GM18951 (cell line): ENCODE results near the gene ZSCAN2.

Source experiments
- POLR2A ChIP-seq: IDR thresholded peaks from 4 replicates; pipeline ENCODE4 v1.6.1; 2011; ENCODE audit warnings: mild to moderate bottlenecking; ENCODE audit not compliant: insufficient read length, insufficient read depth; ENCODE audit errors: extremely low read depth
- in situ Hi-C: fragments of 300-500 bp; cut with MboI; formaldehyde crosslinking; loops from one replicate; pipeline ENCODE4 v1.12.0; 2022; ENCODE audit warnings: low sequenced_read_pairs, mixed read lengths, inconsistent platforms; ENCODE audit not compliant: unreplicated experiment

The ZSCAN2 gene

DNA sequence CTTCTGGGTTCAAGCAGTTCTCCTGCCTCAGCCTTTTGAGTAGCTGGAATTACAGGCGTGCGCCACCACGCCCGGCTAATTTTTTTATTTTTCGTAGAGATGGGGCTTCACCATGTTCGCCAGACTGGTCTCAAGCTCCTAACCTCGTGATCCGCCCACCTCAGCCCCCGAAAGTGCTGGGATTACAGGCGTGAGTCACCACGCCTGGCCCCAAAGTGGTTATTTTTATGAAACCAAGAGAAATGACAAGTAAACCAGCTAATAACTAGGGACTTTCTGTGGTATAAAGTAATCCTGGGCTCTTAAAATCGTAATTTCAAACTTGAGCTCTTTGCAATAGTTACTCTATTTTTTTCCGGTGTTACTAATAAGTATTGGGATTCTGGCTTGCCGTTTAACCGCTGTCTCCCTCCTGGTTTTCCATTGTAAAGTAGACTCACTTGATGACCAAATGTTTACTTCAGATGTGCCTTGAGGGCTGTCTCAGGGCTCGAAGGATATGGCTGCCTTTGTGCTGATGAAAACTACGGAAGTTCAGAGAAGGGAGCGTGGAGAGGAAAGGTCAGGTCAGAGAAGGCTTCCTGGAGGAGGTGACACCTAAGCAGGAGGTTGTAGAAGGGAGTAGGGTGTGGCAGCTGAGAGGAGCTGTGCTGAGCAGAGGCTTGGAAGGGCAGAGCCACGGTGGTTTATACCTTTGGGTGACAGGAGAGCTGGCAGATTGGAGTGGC, 4.2 kb downstream of the ZSCAN2 start:
- in situ Hi-C loops = no loop called here
- TF ChIP-seq POLR2A = no peak

DNA sequence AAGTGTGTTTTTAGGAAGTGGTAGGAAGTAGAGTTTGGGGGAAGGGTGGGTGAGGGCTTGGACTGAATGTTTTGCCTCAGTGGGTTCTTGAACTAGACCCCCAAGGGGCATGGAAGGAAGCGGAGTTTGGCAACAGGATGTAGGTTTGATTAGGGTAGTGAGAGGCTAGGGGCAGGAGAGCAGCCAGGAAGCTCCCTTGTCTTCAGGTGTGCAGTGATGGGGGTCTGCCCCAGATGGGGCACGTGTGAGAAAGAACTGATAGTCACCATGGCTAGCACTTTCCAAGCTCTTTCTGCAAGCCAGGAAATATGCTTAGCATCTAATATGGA, 4.7 kb downstream of the ZSCAN2 start:
- in situ Hi-C loops = no loop called here

GRCh38 chr15:84606653-84607120, 5.9 kb downstream of the ZSCAN2 start:
- in situ Hi-C loops = no loop called here

More for the DNA sequence above, 4.7 kb downstream of the ZSCAN2 start:
- TF ChIP-seq POLR2A = no peak

GRCh38 chr15:84608707-84609284, 8.0 kb downstream of the ZSCAN2 start:
- in situ Hi-C loops = no loop called here
- no peak for TF ChIP-seq POLR2A

More at GRCh38 chr15:84606653-84607120, 5.9 kb downstream of the ZSCAN2 start:
- TF ChIP-seq POLR2A = no peak

GRCh38 chr15:84609818-84610525, 9.2 kb downstream of the ZSCAN2 start:
- no peak for TF ChIP-seq POLR2A
- in situ Hi-C loops = no loop called here

DNA sequence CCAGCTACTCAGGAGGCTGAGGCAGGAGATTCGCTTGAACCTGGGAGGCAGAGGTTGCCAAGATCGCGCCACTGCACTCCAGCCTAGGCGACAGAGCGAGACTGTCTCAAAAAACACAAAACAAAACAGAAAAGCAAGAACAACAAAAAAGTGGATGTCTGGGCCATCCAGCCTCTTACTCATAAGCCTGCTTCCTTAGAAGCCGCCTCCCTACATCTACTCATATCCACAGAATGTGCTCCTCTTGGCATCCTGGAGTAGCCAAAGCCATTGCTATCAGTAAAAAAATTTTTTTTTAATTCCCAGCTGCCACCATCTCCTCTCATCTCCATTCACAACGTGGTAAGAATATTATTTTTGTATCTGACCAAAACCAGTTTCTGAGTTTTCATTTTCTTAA, 10.8 kb downstream of the ZSCAN2 start:
- in situ Hi-C loops = no loop called here
- TF ChIP-seq POLR2A = no peak

DNA sequence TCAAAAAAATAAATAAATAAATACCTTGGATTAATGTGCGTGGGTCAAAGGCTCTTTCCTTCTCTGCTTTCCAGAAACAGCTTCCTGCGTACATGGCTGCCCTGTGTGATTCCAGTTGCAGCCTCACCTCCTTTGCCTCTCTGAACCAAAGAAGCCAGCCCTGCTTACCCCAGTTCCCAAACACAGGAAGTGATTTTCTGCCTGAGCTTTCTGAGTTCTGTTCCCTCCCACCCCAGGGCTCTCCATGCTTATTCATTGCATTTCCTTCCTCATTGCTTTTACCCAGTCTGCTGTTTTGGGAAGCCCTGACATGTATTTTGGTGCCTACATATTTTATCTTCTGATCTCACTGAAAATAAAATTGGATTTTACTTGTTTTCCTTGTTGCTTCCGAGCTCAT, 15.4 kb downstream of the ZSCAN2 start:
- in situ Hi-C loops = no loop called here
- TF ChIP-seq POLR2A = no peak

DNA sequence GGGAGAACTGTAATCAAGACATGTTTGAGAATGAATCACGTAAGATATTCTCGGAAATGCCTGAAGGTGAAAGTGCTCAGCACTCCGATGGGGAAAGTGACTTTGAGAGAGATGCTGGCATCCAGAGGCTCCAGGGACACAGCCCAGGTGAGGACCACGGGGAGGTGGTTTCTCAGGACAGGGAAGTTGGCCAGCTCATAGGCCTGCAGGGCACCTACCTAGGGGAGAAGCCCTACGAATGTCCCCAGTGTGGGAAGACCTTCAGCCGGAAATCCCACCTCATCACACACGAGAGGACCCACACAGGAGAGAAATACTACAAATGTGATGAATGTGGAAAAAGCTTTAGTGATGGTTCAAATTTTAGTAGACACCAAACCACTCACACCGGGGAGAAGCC, 19.8 kb downstream of the ZSCAN2 start:
- in situ Hi-C loops = no loop called here

DNA sequence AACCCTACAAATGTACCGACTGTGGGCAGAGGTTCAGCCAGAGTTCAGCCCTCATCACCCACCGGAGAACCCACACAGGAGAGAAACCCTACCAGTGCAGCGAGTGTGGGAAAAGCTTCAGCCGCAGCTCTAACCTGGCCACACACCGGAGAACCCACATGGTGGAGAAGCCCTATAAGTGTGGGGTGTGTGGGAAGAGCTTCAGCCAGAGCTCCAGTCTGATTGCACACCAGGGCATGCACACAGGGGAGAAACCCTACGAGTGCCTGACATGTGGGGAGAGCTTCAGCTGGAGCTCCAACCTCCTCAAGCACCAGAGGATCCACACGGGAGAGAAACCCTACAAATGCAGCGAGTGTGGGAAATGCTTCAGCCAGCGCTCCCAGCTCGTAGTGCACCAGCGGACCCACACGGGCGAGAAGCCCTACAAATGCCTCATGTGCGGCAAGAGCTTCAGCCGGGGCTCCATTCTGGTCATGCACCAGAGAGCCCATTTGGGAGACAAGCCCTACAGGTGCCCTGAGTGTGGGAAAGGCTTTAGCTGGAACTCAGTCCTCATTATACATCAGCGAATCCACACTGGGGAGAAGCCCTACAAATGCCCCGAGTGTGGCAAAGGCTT, 20.7 kb downstream of the ZSCAN2 start:
- in situ Hi-C loops = no loop called here
- TF ChIP-seq POLR2A = no peak

More for the DNA sequence above, 19.8 kb downstream of the ZSCAN2 start:
- TF ChIP-seq POLR2A = no peak

DNA sequence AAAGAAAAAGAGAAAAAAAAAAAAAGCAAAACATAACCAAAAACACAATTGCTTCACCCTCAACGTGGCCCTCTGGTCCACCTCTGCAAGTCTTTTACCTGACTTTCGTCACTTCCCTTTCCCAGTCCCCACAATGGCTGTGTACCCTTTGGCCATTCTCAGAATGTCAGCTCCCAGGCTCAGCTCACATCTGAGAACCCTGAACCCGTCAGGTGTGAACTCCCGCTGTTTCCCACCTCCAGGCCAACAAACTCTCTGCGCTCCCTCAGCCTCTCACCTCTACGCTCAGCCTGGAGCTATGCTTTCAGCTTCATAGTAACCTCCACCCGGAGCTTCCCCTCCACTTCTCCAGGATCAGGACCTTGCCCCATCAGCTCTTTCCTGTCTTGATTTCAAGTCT, 23.6 kb downstream of the ZSCAN2 start:
- in situ Hi-C loops = no loop called here
- TF ChIP-seq POLR2A = no peak

GRCh38 chr15:84625123-84625522, 24.3 kb downstream of the ZSCAN2 start:
- in situ Hi-C loops = no loop called here
- no peak for TF ChIP-seq POLR2A

GRCh38 chr15:84629033-84629432, 28.2 kb downstream of the ZSCAN2 start:
- in situ Hi-C loops = no loop called here
- TF ChIP-seq POLR2A = no peak

GRCh38 chr15:84631706-84632272, 31.0 kb downstream of the ZSCAN2 start:
- no peak for TF ChIP-seq POLR2A
- in situ Hi-C loops = no loop called here
